HTR-8/SVneo (cell line): ENCODE results near the gene IL17RA.
A peak's percentile ranks its signal among the peaks of the same experiment; 100 is the strongest.
"Not testable (repeated sequence)": the region's sequence is repeated elsewhere in the genome, so short reads cannot be mapped to it uniquely, and the experiment has no call there.

Experiments used
- DNase-seq: peaks from one replicate; pipeline ENCODE4 v3.0.0; 2011; ENCODE audit warnings: low spot score, mixed read lengths; ENCODE audit not compliant: insufficient read length
- FAIRE-seq: peaks from 2 replicates; lab custom pipeline; 2011; peaks lifted over from hg19 to GRCh38; lab: Jason Lieb, UNC

The IL17RA gene, protein sequence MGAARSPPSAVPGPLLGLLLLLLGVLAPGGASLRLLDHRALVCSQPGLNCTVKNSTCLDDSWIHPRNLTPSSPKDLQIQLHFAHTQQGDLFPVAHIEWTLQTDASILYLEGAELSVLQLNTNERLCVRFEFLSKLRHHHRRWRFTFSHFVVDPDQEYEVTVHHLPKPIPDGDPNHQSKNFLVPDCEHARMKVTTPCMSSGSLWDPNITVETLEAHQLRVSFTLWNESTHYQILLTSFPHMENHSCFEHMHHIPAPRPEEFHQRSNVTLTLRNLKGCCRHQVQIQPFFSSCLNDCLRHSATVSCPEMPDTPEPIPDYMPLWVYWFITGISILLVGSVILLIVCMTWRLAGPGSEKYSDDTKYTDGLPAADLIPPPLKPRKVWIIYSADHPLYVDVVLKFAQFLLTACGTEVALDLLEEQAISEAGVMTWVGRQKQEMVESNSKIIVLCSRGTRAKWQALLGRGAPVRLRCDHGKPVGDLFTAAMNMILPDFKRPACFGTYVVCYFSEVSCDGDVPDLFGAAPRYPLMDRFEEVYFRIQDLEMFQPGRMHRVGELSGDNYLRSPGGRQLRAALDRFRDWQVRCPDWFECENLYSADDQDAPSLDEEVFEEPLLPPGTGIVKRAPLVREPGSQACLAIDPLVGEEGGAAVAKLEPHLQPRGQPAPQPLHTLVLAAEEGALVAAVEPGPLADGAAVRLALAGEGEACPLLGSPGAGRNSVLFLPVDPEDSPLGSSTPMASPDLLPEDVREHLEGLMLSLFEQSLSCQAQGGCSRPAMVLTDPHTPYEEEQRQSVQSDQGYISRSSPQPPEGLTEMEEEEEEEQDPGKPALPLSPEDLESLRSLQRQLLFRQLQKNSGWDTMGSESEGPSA

DNA sequence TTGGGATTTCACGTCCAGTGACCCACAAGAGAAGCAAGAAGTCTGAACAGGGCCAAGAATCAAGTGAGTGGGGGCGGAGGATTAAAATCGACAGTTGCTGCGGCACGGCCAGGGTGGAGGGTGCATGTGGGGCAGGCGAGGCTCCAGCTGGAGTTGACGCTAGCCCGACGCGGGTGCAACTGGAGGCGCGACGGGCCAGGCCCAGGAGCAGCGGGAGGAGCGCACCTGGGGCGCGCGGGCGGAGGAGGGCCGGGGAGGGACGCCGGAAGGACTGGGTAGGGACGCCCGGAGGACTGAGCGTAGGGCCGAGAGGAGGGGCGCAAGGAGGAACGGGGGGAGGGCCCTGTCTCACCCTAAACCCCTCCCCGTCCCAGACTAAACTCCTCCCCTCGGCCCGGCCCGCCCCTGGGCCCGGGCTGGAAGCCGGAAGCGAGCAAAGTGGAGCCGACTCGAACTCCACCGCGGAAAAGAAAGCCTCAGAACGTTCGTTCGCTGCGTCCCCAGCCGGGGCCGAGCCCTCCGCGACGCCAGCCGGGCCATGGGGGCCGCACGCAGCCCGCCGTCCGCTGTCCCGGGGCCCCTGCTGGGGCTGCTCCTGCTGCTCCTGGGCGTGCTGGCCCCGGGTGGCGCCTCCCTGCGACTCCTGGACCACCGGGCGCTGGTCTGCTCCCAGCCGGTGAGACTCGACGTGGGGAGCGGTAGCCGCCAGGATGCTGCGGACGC lies at the start of gene IL17RA:
Gene IL17RA (plus strand): TSS at position 447 of the 723 bp plus-strand sequence. CDS start 92 bp downstream, at position 539.
- DNase-seq (peak; percentile 86), FAIRE-seq (peak; percentile 69)

DNA sequence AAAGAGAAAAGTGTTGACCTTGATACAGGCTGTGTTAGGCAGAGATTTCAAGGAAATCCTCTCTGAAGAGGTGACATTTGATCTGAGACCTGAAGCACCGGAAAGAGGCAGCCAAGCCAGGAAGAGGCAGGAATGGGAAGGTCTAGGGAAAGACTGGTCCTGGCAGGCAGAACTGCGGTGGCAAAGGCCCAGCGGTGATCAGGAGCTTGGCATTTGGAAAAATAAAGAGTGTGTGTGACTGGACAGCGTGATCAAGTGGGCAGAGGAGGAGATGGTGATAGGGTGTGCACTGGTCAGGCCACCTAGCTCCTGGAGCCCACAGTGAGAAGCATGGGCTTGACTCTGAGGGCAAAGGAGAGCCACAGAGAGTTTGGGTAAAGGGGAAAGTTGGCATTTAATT lies 49.6 kb upstream of the IL17RA start:
- DNase-seq (no peak), FAIRE-seq (no peak)

DNA sequence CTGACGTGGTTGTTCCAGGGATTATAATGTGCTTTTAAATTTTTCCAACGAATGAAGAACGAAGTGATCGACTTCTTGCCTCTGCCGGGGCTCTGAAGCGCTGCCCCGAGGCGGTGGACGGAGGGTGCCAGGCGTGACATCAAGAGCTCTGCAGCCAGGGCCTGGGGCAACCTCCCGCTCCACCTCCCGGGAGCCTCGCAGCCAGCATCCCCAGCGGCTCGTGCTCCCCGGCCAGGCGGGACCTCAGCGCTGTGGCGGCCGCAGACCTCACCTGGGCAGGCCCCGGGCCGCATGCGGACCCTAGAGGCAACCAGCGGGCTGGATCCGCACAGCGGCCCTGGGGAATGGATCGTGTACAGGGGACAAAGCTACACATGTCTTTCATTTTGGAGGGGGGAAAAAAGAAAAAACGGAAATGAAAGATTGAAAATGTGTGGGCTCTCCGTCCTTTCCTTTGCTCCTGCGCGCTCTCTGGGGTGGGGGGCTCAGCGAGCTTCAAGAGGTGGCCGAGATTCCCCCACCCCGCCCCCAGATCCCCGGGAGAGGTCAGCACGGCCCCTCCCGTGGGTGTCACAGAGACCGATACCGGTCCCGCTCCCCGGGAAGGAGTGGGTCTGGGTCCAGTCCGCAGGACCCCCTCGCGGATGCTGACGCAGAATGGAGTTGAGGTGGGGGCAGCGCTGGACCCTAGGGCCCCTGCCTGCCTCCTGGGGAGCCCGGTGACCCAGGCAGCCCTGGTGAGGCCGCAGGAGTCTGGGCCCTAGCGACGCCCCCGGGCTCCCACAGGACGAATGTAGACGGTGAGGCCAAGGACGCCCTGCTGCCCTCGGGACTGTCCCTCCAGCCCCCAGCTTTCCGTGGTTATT lies 48.6 kb upstream of the IL17RA start:
- not testable (repeated sequence) for FAIRE-seq, DNase-seq

DNA sequence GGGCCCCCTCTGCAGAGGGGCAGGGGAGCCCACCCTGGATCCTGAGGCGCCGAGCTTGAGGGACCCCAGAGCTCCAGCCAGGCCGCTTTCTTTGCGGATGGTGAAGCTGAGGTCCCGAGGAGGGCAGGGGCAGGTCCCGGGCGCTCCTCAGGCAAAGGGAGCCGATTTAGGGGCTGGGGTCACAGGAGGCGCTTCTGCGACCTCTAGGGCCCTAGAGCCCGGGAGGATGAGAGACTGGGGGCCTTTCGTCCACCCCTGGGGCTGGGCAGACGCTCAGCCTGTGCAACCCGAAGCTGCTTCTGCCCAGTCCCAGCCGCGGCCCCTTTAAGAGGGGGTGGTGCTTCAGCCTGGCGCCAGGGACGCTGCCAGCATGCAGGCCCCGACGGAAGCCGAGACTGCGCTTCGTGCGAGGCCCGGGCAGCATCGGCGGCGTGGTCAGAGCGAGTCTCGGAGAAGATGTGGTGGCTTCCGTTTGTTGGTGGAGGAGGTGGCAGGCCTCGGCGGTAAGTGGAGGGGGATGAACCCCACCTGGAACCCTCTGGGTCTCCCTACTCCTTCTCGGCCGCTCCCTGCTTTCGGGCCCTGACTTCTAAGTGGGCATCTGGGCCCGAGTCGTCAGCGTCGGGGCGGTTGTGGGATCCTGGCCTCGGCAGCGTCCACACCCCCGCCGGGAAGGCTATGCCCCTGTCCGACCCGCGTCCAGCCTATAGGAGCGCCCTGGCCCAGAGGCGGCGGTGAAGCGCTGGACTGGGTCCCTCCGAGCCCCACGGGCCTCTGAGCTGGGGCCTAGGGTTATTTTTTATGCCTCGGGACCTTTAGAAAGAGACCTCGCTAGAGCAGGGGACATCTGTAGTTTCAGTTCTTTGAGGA lies 47.7 kb upstream of the IL17RA start:
- DNase-seq = not testable (repeated sequence)
- peak; percentile 83 for FAIRE-seq

DNA sequence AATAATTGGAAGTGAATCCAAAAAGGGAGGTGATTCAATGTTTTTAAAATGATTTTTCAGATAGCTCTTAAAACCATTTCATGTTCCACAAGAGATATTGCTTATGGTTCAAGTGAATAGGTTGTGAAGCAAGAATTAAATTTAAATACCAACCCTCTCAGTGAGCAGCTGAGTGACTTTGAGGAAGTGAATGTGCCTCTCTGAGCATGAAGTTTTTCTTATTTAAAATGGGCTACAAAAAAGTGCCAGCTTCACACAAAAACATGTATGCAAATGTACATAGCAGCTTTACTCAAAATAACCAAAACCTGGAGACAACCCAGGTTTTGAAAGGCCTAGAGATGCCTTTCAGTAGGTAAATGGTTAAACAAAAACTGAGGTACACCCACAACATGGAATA lies 41.3 kb upstream of the IL17RA start:
- FAIRE-seq = no peak
- DNase-seq = no peak

DNA sequence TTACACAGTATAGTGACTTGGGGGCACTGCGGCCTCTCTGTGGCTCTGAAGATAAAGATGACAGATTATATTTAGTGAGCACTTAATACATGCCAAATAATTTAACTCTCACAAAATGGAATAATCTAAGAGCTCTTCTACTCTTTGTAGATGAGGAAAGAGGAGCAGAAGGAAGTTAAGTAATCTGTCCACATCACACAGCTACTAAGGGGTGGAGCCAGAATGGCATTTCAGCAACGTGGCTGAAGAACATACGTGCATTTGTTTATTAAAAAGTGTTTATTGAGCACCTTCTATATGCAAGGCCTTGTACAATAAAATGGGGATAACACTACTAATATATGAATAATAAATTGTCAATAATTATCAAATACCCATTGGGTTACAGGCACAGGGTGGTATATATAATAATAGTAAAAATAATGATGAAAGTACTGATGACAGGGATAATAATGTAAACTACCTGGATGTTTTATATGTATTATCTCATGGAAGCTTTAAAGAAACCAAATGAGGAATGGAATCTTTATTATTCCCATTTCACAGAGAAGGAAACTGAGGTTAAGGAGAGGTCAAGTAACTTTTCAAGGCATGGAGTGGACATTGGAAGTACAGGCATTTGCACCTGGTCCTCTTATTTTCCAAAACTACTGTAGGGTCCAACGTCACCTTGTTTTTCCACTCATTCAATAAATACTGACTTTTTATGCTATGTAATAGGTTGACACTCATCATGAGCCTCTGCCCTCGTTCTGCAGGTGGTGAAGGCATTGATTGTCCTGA lies 38.0 kb upstream of the IL17RA start:
- no peak for DNase-seq
- FAIRE-seq = no peak

DNA sequence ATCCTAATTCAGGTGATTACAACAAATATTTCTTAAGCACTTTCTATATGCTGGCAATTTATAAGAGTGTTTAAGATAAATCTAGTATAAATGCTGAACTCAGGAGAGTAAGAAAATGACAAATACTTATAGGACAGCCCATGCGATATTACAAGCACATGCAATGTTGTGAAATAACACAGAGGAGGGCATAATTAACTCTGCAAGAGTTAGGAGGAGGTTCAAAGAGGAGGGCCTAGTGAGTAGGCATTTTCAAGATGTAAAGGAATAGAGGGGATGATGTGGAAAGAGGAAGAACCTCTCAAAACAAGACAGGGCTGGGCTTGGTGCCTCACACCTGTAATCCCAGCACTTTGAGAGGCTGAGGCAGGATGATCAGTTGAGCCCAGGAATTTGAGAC lies 37.1 kb upstream of the IL17RA start:
- no peak for DNase-seq
- no peak for FAIRE-seq

DNA sequence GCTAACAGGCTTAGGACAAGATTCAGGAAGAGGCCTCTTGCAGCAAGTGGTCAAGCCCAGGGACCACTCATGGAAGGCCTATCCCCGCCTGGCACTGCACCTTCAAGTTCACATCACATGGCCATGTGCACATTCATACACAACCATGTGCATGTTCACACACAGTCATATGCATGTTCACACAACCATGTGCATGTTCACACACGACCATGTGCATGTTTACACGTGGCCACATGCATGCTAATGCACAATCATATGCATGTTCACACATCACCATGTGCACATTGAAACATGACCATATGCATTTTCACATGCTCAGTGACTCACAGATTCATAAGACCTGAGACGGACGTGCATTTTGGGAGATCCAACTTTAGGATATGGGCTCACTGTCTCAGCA lies 28.7 kb upstream of the IL17RA start:
- DNase-seq (no peak), FAIRE-seq (no peak)

DNA sequence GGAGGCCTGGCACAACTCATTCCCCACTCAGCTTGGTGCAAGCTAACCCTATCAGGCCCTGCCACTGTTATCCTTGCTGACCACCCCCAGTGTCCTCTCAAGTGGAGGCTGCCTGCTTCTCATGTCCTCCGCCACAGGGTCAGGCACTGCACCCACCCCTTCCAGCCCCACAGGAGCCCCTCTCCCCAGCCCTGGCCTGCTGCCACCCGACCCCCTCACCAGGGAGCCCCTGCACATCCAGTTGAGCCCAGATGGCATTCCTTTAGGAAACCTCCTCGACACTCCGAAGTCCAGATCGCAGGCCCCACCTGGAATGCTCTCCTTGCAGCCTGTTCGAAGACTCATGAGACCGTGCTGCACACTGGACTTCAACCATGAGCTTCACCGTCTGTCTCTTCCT lies 28.0 kb upstream of the IL17RA start:
- DNase-seq (no peak), FAIRE-seq (no peak)

DNA sequence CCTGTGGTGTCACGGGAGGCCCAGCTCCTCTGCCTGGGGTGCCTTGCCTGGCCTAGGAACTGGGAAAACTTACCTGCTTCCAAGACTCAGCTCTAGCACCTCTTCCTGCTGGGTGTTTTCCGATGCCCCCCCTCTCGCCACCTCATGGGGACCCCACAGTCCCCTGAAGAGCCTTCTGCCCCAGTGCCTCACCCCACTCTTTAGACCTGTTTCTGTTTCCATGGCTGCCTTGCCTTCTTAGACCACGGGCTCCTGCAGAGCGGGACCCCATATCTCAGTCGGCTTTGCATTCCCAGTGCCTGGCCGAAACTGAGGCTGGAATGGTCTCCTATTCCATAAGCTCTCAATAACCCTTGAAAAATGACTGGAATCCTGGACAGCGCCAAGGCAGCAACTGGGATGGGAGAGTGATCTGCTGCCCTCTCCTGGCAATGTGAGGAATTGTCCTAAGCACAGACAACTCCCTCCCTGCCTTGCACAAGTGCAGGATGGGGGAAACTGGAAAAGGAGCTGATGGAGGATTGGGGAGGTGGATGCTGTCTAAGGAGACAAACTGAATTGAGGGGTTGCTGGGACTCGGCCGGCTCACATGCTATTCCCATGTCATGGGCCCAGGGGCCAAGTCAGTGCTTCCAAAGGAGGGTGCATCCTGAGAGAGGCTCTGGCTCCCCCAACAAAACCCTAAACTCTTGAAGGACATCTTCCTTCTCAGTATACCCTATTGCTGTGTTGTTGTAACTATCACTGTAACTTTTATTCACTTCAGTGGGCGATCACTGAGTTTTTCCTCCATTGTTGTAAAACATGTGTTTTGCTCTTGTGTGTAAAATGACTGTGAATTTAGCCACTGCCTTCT lies 26.6 kb upstream of the IL17RA start:
- FAIRE-seq (peak; percentile 86), DNase-seq (peak; percentile 69)

DNA sequence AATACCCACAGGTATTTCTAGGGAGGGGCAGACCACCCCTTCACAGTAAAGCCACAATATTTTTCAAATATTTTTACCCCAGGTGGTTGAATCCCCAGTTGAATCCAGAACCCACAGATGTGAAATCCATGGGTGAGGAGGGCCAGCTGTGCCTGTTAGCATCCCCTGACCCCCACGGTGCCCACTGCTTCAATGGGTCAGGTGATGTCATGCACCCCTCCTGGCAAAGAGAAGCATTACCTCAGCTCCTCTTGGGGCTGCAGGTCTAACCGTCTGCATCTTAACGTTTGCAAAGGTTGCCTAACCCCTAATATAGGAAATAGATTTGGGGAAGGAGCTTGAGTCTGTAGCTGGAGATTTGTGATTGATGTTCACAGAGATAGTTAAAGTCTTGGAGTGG lies 24.7 kb upstream of the IL17RA start:
- FAIRE-seq = no peak

DNA sequence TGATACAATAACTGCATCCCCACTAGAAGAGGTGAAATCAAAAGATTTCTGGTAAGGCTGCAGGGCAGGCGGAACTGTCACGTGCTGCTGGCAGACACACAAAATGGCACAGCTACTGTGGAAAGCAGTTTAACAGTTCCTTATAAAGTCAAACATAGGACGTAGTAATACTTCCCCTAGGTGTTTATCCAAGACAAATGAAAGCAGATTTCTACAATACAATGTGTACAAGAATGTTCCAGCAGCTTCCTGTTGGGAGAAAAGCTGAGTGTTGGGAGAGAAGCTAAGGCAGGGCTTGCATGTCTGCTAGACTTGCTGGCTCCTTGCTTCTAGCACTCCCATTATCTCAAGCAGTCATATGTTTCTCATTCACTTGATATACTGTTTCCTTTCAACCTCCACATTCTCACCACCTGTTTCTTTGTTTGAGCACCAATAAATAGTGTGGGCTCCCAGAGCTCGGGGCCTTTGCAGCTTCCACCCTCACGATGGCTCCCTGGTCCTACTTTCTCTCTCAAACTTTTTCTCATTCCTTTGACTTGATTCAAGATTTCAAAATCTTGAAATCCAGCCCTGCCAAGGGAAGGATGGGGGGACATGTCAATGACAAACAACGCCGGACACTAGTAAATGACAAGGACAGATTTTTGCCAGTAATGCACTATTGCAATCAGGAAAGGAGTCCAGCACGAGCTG lies 21.2 kb upstream of the IL17RA start:
- no peak for FAIRE-seq
- DNase-seq = no peak

More for the DNA sequence above, 24.7 kb upstream of the IL17RA start:
- DNase-seq = no peak

DNA sequence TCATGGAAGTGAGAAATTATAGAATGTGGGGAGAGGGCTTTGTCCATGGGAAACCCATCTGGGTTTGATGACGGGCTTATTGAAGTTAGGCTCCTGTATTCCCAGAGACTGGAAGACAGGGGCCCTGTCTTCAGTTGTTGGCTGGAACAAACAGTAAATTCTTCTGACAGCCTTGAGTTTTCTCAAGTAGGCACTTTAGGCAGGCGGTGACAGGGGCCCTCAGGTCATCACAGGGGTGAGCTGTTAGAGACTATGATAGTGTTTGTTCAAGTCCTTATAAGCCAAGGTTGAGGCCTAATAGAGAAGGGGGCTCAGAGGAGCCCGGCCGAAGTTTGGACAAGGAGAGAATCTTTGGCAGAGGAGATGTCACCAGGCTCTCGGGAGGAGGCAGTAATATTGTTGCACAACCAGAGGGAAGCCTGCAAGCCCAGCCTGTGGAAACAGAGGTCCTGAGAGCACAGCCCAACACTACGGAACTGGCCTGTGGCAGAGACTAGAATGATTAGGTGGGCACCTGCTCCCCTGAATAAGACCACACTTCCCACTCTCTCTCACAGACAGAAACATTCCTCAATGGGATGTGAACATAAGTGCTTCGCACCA lies 20.2 kb upstream of the IL17RA start:
- DNase-seq (no peak), FAIRE-seq (no peak)

DNA sequence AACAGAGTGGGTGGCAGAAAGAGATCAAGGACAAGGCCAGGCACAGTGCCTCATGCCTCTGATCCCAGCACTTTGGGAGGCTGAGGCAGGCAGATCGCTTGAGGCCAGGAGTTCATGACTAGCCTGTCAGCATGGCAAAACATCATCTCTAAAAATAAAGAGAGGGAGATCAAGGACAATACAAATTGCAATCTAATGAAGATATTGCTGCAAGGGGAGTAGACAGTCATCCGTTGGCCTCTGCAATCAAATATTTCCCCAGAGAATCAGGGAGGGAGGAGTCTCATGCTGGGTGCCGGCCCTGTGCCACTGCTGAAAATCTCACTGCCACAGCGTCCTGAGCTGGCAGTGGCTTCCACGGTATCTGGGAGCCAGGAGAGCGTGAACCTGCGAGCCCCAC lies 19.4 kb upstream of the IL17RA start:
- FAIRE-seq = no peak
- no peak for DNase-seq

DNA sequence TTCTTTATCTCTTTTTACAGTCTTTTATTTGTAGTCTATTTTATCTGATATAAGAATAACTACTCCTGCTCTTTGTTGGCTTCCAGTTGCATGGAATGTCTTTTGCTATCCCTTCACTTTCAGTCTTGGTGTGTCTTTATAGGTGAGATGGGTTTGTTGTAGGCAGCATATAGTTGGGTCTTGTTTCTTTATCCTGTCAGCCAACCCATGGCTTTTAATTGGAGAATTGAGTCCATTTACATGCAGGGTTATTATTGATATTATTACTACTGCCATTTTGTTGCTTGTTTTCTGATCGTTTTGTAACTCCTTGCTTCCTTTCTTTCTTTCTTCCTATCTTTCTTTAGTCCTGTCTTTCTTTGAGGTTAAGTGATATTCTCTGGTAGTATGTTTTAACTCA lies 11.9 kb upstream of the IL17RA start:
- DNase-seq = no peak
- FAIRE-seq = no peak

DNA sequence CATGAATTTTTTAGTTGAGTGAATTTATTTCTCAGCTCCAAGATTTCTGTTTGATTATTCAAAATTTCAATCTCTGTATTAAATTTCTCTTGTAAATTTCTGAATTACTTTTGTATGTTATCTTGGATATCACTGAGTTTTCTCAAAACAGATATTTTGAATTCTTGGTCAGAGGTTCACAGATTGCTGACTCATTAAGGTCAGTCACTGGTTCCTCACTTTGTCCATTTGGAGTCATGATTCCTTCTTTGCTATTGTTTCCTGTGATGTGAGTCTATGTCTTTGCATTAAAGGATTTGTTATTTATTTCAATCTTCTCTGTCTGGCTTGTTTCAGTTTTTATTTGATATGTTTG lies 10.2 kb upstream of the IL17RA start:
- DNase-seq = no peak
- FAIRE-seq = no peak
